ENCODE measurements around the gene KCNIP1.

DNA sequence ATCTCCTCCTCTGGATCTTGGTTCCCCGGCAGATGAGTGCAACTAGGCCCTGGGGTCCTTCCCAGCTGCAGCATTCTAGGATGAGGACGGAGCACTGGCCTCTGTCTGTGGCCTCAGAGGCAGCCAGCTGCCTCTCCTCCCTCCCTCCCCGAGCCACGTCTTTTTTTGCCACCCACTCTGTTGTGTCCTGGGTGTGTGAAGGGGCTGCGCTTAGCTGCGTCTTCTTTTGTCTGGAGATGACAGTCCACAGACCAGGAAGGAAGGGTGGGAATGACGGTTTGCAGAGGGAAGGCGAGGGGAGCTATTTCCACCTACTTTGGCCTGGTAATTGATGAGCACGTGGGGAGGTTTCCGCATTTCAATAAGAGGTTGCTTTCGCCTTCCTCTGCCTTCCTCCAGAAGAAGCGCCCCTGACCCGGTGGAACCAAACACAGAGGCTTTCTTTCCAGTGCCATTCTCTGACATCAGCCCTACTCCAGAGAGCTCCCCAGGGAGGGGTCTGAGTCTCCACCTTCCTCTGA is 245.2 kb downstream of the KCNIP1 start:
- TF ChIP-seq EZH2 (IDR thresholded peaks at IDR 0.05; ENCODE audit: low read length, unreplicated experiment): no peak
- TF ChIP-seq, protein P1, sequence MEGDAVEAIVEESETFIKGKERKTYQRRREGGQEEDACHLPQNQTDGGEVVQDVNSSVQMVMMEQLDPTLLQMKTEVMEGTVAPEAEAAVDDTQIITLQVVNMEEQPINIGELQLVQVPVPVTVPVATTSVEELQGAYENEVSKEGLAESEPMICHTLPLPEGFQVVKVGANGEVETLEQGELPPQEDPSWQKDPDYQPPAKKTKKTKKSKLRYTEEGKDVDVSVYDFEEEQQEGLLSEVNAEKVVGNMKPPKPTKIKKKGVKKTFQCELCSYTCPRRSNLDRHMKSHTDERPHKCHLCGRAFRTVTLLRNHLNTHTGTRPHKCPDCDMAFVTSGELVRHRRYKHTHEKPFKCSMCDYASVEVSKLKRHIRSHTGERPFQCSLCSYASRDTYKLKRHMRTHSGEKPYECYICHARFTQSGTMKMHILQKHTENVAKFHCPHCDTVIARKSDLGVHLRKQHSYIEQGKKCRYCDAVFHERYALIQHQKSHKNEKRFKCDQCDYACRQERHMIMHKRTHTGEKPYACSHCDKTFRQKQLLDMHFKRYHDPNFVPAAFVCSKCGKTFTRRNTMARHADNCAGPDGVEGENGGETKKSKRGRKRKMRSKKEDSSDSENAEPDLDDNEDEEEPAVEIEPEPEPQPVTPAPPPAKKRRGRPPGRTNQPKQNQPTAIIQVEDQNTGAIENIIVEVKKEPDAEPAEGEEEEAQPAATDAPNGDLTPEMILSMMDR (conservative IDR thresholded peaks at IDR 0.05; ENCODE audit: low read depth, low read length): no peak
- TF ChIP-seq EZH2phosphoT487 (IDR thresholded peaks at IDR 0.05; ENCODE audit: borderline replicate concordance, low read length): no peak

Measured in PC-3 (cell line).